Measurements from ENCODE around the gene ZNF268.
"Not testable (repeated sequence)": the region's sequence is repeated elsewhere in the genome, so short reads cannot be mapped to it uniquely, and the experiment has no call there.

The ZNF268 gene

GRCh38 chr12:133227281-133227852, 46.1 kb downstream of the ZNF268 start:
- no peak overlapping the region for H3K9ac ChIP-seq (ENCODE audit: low read length)
- H3K9me3 ChIP-seq (ENCODE audit: low read length): no peaks in the 10 kb centered on the region
- H3K27me3 ChIP-seq (ENCODE audit: control insufficient read depth in 1 of 2, insufficient read depth in 2 of 2, low read length in 2 of 2): no peaks in the 10 kb centered on the region

GRCh38 chr12:133231001-133231400, 49.7 kb downstream of the ZNF268 start:
- H3K4me1 ChIP-seq (ENCODE audit: insufficient read depth, low read length): no peaks in the 10 kb centered on the region
- H3K9me3 ChIP-seq (ENCODE audit: low read length): no peaks in the 10 kb centered on the region
- H3K4me3 ChIP-seq (ENCODE audit: low read depth in 1 of 2, low read length in 2 of 2): no peak overlapping the region
- no peak overlapping the region for H3K9ac ChIP-seq (ENCODE audit: low read length)
- no peaks in the 10 kb centered on the region for H3K36me3 ChIP-seq (ENCODE audit: insufficient read depth, low read length)
- H3K27me3 ChIP-seq (ENCODE audit: control insufficient read depth in 1 of 2, insufficient read depth in 2 of 2, low read length in 2 of 2): peaks cover 0 to 1% of the 10 kb centered on the region in 2 donors
- no peak overlapping the region for H3K27ac ChIP-seq (ENCODE audit: low read depth, low read length)

More at GRCh38 chr12:133227281-133227852, 46.1 kb downstream of the ZNF268 start:
- H3K27ac ChIP-seq (ENCODE audit: low read depth, low read length): no peak overlapping the region
- no peak overlapping the region for H3K4me3 ChIP-seq (ENCODE audit: low read depth in 1 of 2, low read length in 2 of 2)
- H3K4me1 ChIP-seq (ENCODE audit: insufficient read depth, low read length): no peaks in the 10 kb centered on the region
- H3K36me3 ChIP-seq (ENCODE audit: insufficient read depth, low read length): no peaks in the 10 kb centered on the region

DNA sequence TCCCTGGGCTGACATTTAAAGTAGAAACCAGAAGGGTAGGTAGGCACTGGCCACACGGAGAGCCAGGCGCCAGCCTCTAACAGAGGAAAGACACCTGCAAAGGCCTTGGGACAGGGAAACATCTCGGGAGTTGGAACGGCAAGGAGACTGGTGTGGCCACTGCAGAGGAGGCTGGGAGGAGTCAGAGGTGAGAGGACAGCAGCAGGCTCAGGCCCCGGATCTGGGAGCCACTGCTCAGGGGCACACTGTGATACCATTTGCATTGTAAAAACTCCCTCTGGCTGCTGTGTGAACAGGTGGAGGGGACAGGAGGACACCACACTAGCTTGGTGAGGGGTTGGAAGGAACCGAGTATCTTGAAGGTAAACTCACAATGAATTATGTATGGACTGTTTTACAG, 51.7 kb downstream of the ZNF268 start:
- Histone ChIP-seq H3K27ac (ENCODE audit: low read depth, low read length) (no peak overlapping the region), H3K27me3 (ENCODE audit: control insufficient read depth in 1 of 2, insufficient read depth in 2 of 2, low read length in 2 of 2) (peaks cover 0 to 8% of the 10 kb centered on the region in 2 donors), H3K4me3 (ENCODE audit: low read depth in 1 of 2, low read length in 2 of 2) (no peak overlapping the region), H3K4me1 (ENCODE audit: insufficient read depth, low read length) (no peaks in the 10 kb centered on the region), H3K9ac (ENCODE audit: low read length) (no peak overlapping the region), H3K36me3 (ENCODE audit: insufficient read depth, low read length) (no peaks in the 10 kb centered on the region), H3K9me3 (ENCODE audit: low read length) (no peaks in the 10 kb centered on the region)

DNA sequence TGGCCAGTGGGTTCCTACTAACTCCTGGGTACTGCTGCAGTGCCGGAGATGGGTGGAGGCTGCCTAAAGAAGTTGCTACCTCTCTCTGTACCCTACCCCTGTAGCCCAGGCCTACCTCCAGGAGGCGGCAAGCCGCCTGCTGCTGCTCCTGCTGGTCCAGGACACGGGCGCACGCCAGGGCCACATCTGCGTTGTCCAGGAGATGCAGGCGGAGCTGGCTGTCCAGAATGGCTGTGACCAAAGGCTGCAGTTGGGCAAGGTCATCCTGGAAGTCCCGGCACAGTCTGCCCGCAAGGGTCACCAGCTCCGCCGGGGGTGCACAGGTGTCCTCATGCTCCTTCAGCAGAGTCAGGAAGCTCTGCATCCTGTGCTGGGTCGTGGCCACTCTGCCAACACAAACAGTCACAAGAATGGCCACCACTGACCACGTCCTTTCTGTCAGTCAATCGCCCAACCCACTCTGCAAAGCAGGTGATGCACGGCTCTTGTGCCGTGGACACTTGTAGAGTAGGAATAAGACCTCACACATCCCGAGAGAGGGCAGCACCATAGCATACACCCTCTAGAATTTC, 52.8 kb downstream of the ZNF268 start:
- Histone ChIP-seq H3K27me3 (ENCODE audit: control insufficient read depth in 1 of 2, insufficient read depth in 2 of 2, low read length in 2 of 2) (peaks cover 0 to 8% of the 10 kb centered on the region in 2 donors), H3K4me1 (ENCODE audit: insufficient read depth, low read length) (no peaks in the 10 kb centered on the region), H3K4me3 (ENCODE audit: low read depth in 1 of 2, low read length in 2 of 2) (no peak overlapping the region), H3K9me3 (ENCODE audit: low read length) (no peaks in the 10 kb centered on the region), H3K9ac (ENCODE audit: low read length) (no peak overlapping the region), H3K27ac (ENCODE audit: low read depth, low read length) (no peak overlapping the region), H3K36me3 (ENCODE audit: insufficient read depth, low read length) (no peaks in the 10 kb centered on the region)

GRCh38 chr12:133234971-133235370, 53.7 kb downstream of the ZNF268 start:
- H3K27ac ChIP-seq (ENCODE audit: low read depth, low read length): no peak overlapping the region
- H3K9ac ChIP-seq (ENCODE audit: low read length): no peak overlapping the region
- no peak overlapping the region for H3K4me3 ChIP-seq (ENCODE audit: low read depth in 1 of 2, low read length in 2 of 2)
- H3K27me3 ChIP-seq (ENCODE audit: control insufficient read depth in 1 of 2, insufficient read depth in 2 of 2, low read length in 2 of 2): peaks cover 0 to 8% of the 10 kb centered on the region in 2 donors
- H3K4me1 ChIP-seq (ENCODE audit: insufficient read depth, low read length): no peaks in the 10 kb centered on the region
- no peaks in the 10 kb centered on the region for H3K36me3 ChIP-seq (ENCODE audit: insufficient read depth, low read length)
- H3K9me3 ChIP-seq (ENCODE audit: low read length): no peaks in the 10 kb centered on the region

GRCh38 chr12:133235401-133236112, 54.3 kb downstream of the ZNF268 start, which contains the start of gene ANHX:
TSS of gene ANHX (minus strand) at chr12:133235877. CDS start at chr12:133234356, 1,521 bp downstream.
- no peak within 1 kb of the TSS for H3K27ac ChIP-seq (ENCODE audit: low read depth, low read length)
- H3K4me3 ChIP-seq (ENCODE audit: low read depth in 1 of 2, low read length in 2 of 2): no peak within 1 kb of the TSS
- peaks cover 0 to 8% of the 10 kb centered on the region in 2 donors for H3K27me3 ChIP-seq (ENCODE audit: control insufficient read depth in 1 of 2, insufficient read depth in 2 of 2, low read length in 2 of 2)
- H3K9me3 ChIP-seq (ENCODE audit: low read length): no peaks in the 10 kb centered on the region
- H3K36me3 ChIP-seq (ENCODE audit: insufficient read depth, low read length): no peaks in the 10 kb centered on the region
- no peaks in the 10 kb centered on the region for H3K4me1 ChIP-seq (ENCODE audit: insufficient read depth, low read length)
- no peak within 1 kb of the TSS for H3K9ac ChIP-seq (ENCODE audit: low read length)

- Histone ChIP-seq H3K36me3 (ENCODE audit: insufficient read depth, low read length) (no peaks in the 10 kb centered on the region), H3K27me3 (ENCODE audit: control insufficient read depth in 1 of 2, insufficient read depth in 2 of 2, low read length in 2 of 2) (peaks cover 0 to 8% of the 10 kb centered on the region in 2 donors), H3K27ac (ENCODE audit: low read depth, low read length) (no peak overlapping the region), H3K9ac (ENCODE audit: low read length) (no peak overlapping the region), H3K9me3 (ENCODE audit: low read length) (no peaks in the 10 kb centered on the region), H3K4me3 (ENCODE audit: low read depth in 1 of 2, low read length in 2 of 2) (no peak overlapping the region), H3K4me1 (ENCODE audit: insufficient read depth, low read length) (no peaks in the 10 kb centered on the region)
Observed at GRCh38 chr12:133236144-133236543, 54.8 kb downstream of the ZNF268 start.

- Histone ChIP-seq H3K36me3 (ENCODE audit: insufficient read depth, low read length) (no peaks in the 10 kb centered on the region), H3K27me3 (ENCODE audit: control insufficient read depth in 1 of 2, insufficient read depth in 2 of 2, low read length in 2 of 2) (peaks cover 0 to 8% of the 10 kb centered on the region in 2 donors), H3K9ac (ENCODE audit: low read length) (no peak overlapping the region), H3K4me3 (ENCODE audit: low read depth in 1 of 2, low read length in 2 of 2) (no peak overlapping the region), H3K4me1 (ENCODE audit: insufficient read depth, low read length) (no peaks in the 10 kb centered on the region), H3K27ac (ENCODE audit: low read depth, low read length) (no peak overlapping the region), H3K9me3 (ENCODE audit: low read length) (no peaks in the 10 kb centered on the region)
Observed at GRCh38 chr12:133236556-133236955, 55.3 kb downstream of the ZNF268 start.

GRCh38 chr12:133251732-133252131, 70.4 kb downstream of the ZNF268 start:
- Histone ChIP-seq H3K9ac (ENCODE audit: low read length) (no peak overlapping the region), H3K27ac (ENCODE audit: low read depth, low read length) (no peak overlapping the region), H3K36me3 (ENCODE audit: insufficient read depth, low read length) (no peaks in the 10 kb centered on the region), H3K4me1 (ENCODE audit: insufficient read depth, low read length) (no peaks in the 10 kb centered on the region), H3K9me3 (ENCODE audit: low read length) (no peaks in the 10 kb centered on the region), H3K27me3 (ENCODE audit: control insufficient read depth in 1 of 2, insufficient read depth in 2 of 2, low read length in 2 of 2) (no peaks in the 10 kb centered on the region), H3K4me3 (ENCODE audit: low read depth in 1 of 2, low read length in 2 of 2) (no peak overlapping the region)

GRCh38 chr12:133255833-133256232, 74.5 kb downstream of the ZNF268 start:
- not testable (repeated sequence) for H3K9me3 ChIP-seq (ENCODE audit: low read length); H3K27ac ChIP-seq (ENCODE audit: low read depth, low read length); H3K36me3 ChIP-seq (ENCODE audit: insufficient read depth, low read length); H3K4me1 ChIP-seq (ENCODE audit: insufficient read depth, low read length); H3K27me3 ChIP-seq (ENCODE audit: control insufficient read depth in 1 of 2, insufficient read depth in 2 of 2, low read length in 2 of 2); H3K4me3 ChIP-seq (ENCODE audit: low read depth in 1 of 2, low read length in 2 of 2); H3K9ac ChIP-seq (ENCODE audit: low read length)

GRCh38 chr12:133256321-133256720, 75.0 kb downstream of the ZNF268 start:
- Histone ChIP-seq H3K9ac (ENCODE audit: low read length) (no peak overlapping the region), H3K9me3 (ENCODE audit: low read length) (no peaks in the 10 kb centered on the region), H3K27me3 (ENCODE audit: control insufficient read depth in 1 of 2, insufficient read depth in 2 of 2, low read length in 2 of 2) (no peaks in the 10 kb centered on the region), H3K4me1 (ENCODE audit: insufficient read depth, low read length) (no peaks in the 10 kb centered on the region), H3K27ac (ENCODE audit: low read depth, low read length) (no peak overlapping the region), H3K36me3 (ENCODE audit: insufficient read depth, low read length) (no peaks in the 10 kb centered on the region), H3K4me3 (ENCODE audit: low read depth in 1 of 2, low read length in 2 of 2) (no peak overlapping the region)
